NCI-H1436 (cell line): ENCODE data around the gene SEC22C.
"Not testable (repeated sequence)": the region's sequence is repeated elsewhere in the genome, so short reads cannot be mapped to it uniquely, and the experiment has no call there.

ENCODE experiments used
- DNase-seq: peaks from one replicate; lab custom pipeline; 2025; lab: John Stamatoyannopoulos, UW

Gene SEC22C, protein sequence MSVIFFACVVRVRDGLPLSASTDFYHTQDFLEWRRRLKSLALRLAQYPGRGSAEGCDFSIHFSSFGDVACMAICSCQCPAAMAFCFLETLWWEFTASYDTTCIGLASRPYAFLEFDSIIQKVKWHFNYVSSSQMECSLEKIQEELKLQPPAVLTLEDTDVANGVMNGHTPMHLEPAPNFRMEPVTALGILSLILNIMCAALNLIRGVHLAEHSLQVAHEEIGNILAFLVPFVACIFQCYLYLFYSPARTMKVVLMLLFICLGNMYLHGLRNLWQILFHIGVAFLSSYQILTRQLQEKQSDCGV

DNA sequence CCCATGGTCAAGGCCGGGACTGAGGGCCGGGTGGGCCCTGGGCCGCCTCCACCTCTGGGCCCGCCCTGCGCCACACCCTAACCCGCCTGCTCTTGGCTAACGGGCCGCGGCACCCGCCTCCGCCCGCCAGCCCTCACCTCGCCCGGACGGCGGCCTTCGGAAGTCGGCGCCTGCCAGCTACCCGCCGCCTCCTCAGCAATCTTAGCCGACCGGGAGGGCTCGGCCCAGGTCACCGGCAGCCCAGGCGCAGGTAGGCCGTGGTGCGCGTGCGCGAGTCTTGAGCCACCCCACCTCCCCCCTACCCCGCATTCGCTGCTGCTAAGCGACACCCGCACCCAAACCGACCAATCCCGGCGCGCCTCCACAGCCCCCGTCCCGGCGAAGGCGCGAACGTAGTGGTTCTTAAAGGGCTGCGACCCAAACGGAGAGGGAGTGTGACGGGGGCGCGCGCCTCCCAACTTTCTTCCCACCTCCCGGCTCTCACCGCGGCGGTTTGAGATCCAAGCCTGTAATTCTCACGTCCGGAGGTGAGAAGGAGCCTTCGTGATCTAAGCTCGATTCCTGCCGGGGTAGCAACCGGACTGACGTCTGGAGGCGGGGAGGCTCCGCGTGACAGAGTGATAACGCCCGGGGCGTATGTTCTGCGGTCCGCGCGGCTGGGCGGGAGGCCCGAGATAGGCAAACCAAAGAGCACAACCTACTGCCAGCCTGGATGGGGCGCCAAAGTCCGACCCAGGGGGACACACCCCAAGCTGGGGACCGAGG is at the start of gene SEC22C:
TSS of gene SEC22C (minus strand) at position 259 of the 765 bp plus-strand sequence. CDS start 12,921 bp downstream, outside the sequence.
- peak; percentile 80 for DNase-seq

DNA sequence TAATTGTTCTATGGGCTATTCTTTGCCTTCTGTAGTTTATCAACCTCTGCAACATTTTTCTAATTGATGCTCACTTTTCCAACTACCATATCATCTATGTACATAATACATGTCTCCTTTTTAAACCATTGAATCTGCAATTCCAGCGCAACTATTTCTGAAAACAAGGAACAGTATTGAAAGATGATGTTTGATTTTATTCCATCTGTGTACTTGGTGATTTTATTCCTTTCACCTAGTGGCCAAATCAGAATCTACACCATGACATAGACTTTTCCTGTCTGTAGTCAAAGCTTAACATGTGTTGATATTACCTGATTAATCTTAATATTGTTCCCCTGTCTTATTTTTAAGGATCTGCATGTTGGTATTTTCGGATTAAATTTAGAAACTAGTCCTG is 31.7 kb upstream of the SEC22C start:
- no peak for DNase-seq

DNA sequence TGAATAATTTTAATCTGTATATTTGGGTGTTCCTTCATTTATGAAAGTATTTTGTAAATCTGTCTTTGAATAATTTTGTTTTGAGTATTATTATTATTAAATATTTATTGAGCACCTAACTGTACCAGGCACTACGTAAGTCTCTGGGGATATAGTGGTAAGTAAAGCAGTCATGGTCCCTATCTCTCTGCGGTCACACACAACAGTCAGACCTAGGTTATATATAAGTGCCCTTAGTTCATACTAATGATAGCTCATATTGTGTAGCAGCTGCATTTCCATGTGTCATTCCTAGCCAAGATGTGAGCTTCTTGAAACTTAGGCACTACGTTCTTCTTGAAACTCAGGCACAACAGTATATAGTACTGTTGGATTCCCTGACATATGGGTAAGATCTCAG is 31.2 kb upstream of the SEC22C start:
- no peak for DNase-seq

DNA sequence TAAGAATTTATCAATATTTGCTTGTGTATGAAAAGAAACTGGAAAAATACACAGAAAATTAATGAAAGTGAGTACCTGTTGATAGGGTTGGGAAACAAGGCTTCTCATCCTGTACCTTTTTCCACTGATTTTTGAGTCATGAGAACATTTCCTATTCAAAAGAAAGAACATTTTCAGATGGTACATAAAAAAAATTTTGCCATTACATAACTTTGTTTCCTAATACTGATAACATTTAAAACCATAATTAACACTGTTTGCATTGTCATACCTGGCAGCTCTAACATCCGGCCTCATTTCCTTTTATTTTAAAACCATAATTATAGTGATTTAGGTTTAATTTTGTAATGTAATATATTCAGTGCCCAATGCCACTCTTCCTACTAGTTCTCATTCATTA is 30.4 kb upstream of the SEC22C start:
- DNase-seq, result no peak

DNA sequence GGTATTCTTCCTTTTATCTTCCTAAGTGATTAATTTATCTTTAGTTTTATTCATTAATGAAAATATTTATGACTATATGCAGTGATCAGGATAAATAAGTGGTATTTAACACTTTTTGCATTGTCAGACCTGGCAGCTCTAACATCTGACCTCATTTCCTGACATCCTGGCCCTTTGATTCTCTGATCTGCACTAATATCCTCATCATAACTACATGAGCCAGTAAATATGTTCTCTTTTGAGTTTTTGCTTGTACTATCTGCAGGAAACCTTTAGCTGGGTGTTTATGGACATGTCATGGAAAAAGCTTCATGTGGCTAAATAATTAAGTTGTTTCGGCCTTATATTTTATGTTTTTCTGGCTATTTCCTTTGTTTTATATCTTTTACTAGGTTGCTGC is 29.2 kb upstream of the SEC22C start:
- DNase-seq, result no peak

DNA sequence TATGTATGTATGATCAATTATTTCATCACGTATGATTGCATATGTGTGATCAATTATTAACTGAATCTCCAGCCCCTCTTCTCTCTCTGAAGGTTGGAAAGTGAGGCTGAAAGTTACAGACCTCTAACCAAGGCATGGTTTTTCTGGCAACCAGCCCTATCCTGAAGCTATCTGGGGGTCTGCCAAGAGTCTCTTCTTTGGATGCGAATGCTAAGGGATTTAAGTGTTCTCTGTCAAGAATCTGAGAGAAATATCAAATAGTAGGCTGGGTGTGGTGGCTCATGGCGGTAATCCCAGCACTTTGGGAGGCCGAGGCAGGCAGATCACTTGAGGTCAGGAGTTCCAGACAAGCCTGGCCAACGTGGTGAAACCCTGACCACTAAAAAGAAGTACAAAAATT is 26.8 kb upstream of the SEC22C start:
- no peak for DNase-seq

DNA sequence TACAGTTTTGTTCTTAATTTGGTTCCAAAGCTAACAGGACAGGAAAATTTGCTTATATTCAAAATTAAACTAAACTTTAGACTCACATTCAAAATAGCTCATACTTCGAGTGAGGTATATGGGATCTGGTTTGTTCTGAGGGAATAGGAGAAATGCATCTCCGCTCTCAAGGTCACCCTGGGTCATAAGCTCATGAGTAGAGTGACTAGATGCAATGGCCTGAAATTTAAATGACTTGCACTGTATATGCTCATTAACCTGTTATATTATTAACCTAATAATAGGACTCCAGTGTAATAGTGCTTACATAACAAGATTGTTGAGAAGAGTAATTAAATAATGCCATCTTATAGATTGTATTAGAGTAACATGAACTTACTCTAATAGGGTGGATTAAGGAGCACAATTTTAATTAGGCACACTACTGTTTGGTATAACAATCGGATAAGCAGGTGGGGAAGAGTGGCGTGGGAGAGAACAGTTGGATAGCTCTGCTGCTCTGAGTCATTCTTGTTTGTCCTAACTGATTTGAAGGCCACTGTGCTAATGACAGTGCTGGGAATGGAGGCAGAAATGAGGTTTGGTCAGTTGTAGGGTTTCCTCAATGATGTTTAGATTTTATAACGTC is 23.9 kb upstream of the SEC22C start:
- no peak for DNase-seq

DNA sequence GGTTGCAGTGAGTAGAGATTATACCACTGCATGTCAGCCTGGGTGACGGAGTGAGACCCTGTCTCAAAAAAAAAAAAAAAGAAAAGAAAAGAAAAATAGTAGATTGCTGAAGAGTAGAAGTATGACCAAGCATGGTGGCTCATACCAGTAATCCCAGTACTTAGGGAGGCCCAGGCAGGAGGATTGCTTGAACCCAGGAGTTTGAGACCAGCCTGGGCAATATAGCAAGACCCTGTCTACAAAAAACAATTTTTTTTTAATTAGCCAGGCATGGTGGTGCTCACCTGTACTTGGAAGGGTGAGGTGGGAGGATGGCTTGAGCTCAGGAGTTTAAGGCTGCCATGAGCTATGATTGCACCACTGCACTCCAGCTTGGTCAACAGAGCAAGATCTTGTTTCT is 21.2 kb upstream of the SEC22C start:
- DNase-seq, result no peak

DNA sequence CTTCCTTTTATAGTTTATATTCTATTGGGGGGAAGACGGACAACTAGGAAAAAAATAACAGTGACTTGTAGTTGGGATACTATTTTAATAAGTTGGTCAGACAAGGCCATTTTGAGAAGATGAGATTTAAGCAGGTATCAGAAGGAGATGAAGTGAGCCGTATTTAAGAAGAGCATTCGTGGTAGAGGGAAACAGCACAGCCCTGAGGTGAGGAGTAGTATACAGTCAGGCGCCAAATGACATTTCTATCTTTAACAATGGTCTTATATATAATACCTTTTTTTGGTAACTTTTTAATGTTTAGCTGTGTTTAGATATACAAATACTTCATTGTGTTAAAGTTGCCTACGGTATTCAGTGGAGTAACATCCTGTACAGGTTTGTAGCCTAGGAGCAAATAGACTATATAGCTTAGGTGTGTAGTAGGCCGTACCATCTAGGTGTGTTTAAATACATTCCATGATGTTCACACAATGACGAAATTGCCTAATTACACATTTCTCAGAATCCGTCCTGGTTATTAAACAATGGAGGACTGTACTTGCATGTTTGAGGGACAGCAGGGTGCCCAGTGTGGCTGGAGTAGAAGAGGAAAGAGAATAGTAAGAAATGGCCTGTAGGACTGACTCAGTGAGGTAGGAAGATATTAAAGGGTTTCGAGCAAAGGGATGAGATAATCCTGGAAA is 20.3 kb upstream of the SEC22C start:
- DNase-seq, result no peak

DNA sequence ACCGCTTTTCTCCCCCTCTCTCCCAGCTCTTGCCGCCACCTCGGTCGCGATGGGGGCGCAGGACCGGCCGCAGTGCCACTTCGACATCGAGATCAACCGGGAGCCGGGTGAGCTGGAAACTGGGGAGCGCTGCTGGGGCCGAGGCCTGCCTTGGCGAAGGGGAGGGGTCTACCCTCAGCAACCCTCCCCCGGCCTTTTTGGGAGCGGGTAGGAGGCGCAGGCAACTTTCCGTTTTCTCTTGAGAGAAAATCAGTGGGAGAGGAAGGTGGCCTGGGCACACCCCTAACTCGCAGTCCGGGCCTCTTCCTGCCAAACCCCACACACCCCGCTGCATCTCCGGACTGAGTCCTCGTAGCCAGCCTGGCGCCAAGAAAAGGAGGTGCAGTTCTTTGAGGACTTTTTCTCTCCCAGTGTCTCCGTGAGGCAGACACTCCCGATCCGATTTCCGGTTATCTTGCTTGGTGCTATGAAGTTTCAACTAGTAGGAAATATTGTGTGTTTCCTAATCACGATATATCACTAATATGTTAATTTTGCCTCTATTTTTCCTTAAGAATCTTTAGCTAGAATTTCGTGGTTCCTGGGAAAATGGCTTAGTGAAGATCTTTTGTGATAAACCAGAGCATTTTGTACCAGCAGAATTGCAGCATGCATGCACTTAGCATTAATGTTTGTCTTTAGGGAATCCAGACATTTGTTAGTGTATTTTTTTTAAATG is 19.4 kb upstream of the SEC22C start:
- DNase-seq, result peak; percentile 12

DNA sequence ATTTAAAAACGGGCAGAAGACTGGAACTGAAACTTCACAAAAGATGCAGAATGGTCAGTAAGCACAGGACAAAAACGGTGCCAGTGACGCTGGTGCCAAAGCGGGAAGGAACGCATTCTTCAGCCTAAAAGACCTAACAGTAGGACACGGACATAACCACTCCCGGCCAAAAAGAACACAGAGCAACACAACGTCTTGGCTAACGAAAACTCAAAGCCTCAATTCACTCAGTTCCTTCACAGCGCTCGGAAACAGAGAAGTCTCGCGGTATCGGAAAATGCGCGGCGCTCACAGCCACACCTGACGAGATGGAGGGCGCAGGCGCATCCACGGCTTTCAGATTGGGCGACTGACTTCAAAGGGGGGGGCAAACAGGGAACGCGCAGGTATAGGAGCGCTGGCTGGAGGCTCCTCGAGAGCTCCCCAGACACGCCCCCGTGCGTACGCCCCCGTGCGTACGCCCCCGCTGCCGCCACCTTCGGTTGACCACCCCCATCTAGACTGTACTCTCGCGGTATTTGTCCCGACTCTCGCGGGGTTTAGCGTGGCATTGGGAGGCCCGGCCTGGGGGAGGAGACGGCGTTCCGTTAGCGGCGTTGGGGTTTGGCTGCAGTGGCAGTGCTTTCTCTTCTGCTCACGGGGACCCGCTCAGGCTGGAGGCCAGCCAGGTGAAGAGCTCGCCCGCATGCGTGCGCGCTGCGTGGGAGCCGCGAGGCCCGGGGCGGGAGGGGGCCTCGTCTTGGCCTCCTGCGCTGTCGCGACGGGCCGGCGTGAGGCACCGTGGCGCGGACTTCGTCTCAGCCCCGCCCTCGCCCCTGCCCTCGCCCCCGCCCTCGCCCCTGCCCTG is 18.6 kb upstream of the SEC22C start, which contains the start of gene NKTR:
TSS of gene NKTR (plus strand) at position 576 of the 847 bp plus-strand sequence. CDS start 321 bp downstream, outside the sequence.
- peak; percentile 92 for DNase-seq

DNA sequence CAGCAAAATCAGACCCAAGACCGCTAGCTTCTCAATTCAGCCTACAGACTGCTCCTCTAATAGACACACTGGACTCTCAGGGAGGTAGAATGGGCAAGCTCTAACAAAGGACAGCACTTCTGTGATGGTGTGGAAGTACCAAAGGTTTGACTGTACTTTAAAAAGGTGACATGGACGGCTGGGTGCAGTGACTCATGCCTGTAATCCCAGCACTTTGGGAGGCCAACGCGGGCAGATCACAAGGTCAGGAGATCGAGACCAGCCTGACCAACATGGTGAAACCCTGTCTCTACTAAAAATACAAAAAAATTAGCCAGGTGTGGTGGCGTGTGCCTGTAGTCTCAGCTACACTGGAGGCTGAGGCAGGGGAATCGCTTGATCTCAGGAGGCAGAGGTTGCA is 15.3 kb upstream of the SEC22C start:
- DNase-seq, result not testable (repeated sequence)

DNA sequence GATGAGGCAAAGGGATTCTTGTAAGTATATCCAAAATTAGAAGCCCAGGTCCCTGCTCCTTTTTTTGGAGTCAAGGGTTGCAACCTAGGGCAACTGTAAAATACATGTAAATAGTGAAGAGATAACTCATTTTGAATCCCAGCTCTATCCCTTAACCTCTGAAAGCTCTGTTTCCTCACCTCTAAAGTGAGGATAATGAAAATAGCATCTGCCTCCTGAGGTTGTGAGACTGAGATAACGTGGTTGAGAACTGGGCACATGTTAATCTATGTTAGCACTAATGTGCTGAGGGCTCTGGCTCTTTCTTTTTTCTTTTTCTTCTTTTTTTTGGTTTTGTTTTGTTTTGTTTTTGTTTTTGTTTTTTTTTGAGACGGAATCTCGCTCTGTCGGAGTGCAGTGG is 13.9 kb upstream of the SEC22C start:
- no peak for DNase-seq

DNA sequence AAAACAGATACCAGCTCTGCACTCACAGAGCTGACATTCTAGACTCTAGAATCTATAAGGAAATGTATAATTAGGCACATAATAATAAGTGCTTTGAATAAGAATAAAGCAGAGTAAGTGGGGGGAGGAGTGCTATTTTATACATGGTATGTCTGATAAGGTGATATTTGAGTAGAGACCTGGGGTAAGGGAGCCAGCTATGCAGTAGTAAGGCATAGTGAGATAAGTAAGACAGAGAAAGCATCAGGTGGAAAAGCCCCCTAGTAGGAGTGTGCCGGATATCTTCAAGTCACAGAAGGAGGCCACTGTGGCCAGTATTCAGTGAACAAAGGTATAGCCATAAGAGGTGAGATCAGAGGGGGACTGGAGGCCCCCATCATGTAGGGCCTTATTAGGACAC is 11.9 kb upstream of the SEC22C start:
- no peak for DNase-seq

DNA sequence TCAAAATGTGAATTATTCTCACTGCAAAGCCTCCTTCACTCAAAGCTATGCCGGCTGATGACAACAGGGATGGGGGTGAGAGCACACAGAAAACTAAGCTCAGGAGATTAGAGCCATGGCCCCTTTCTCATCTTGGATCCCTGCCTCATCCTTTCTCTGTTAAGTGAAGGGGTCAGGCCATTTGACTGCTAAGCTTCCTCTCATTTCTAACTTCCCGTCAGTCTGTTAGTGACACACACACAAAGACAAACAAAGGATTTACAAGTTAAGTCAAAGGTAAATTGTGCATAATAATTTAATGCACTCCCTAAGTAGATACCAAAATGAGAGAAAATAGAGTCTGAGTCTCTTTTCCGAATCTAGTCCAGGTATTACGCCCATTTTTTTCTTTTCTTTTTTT is 10.0 kb upstream of the SEC22C start:
- no peak for DNase-seq

DNA sequence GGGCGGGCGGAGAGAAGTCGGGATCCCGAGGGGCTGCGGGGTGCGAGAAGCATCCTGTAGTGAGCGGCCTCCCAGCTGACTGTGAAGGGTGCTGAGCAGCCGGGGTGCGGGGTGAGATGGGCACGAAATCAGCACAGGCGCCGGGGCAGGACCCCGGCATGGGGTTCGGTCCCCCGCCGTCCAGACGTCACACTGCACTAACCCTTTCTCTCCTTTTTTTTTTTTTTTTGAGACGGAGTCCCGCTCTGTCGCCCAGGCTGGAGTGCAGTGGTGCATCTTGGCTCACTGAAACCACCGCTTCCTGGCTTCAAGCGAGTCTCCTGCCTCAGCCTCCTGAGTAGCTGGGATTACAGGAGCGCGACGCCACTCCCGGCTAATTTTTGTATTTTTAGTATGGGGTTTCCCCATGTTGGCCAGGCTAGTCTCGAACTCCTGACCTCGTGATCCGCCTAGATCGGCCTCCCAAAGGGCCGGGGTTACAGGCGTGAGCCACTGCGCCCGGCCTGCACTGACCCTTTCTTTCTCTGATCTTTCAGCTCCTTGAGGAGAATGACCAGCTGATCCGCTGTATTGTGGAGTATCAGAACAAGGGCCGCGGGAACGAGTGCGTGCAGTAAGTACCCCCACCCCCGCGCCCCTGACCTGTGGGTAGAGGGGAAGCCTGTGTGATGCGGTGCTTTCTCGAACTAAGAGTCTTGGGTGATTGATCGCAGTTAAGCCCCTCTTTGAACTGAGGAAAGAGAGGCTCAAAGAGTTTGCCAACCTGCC is 9.4 kb upstream of the SEC22C start:
- DNase-seq, result no peak

DNA sequence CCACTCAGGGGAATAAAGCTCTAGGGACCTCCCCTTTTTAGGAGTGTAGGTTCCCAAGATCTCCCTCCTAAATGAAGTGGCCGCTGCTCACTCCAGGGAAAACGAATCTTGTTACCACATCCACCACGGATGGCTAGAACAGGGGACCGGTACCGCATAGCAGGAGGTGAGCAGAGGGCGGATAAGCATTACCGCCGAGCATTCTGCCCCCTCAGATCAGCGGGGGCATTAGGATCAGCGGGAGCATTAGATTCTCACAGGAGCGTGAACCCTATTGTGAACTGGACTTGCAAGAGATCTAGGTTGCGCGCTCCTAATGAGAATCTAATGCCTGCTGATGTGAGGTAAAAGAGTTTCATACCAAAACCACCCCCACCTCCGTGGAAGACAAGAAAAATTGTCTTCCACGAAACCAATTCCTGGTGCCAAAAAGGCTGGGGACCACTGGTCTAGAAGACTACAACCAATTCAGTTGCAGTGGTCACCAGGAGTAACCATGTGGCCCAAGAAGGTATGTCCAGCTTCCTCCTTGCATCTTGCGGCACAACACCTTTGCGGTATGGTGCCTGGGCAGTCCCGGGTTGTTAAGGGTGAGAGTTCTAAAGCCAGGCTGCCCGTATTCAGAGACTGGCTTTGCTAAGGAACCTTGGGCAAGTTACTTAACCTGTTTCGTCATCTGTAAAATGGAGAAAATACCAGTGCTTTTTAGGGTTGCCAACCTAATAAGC is 7.8 kb upstream of the SEC22C start:
- DNase-seq, result no peak

DNA sequence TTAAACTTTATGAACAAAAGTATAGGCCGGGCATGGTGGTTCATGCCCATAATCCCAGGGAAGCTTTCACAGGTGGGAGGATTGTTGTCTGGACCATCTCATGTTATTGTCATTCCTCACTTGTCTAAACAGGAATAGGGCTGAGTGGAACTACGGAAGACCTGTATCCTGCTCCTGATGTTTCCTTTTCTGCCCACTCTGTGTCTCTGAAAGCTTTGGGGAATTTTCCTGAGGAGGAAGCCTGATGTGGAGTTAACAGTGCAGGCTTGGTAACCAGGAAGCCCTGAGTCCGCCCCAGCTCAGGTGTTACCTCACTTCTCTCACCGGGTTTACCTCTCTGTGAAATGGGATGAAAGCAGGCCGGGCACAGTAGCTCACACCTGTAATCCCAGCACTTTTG is 6.9 kb upstream of the SEC22C start:
- no peak for DNase-seq

DNA sequence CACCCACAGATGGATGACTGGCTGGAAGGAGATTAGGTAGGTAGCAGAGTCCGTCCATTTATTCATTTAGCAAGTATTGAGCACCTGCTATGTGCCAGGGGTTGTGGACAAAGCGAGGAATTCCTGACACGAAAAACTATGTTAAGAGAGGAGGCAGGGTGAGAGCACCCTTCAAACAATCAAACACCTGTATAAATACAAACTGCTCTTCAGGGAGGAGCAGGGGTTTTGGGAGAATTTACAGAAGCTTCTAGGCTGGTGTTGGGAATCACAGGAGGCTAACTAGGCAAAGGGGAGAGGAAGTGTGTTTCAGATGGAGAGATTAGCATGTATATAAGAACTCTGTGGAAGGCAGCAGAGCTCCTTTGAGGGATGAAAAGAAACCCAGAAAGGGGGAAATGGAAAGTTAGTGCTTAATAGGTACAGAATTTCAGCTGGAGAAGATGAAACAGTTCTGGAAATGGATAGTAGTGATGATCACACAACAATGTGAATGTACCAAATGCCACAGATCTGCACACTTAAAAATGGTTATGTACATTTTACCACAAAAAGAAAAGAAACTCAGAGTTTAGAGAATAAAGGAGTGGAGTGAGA is 805 bp upstream of the SEC22C start:
- DNase-seq, result no peak
